ENCODE results near the gene ADRA1B.
A peak's percentile ranks its signal among the peaks of the same experiment; 100 is the strongest.

Gene ADRA1B

GRCh38 chr5:159943326-159943725, 27.0 kb downstream of the ADRA1B start:
- TF ChIP-seq CTCF (IDR thresholded peaks at IDR 0.05; ENCODE audit: low read depth, low read length) = no peak

GRCh38 chr5:159944056-159944600, 27.8 kb downstream of the ADRA1B start:
- no peak overlapping the region for H3K4me3 ChIP-seq (ENCODE audit: low read depth, low read length)
- TF ChIP-seq CTCF (IDR thresholded peaks at IDR 0.05; ENCODE audit: low read depth, low read length) = no peak

More at GRCh38 chr5:159943326-159943725, 27.0 kb downstream of the ADRA1B start:
- H3K4me3 ChIP-seq (ENCODE audit: low read depth, low read length) = no peak overlapping the region

GRCh38 chr5:159945359-159945758, 29.1 kb downstream of the ADRA1B start:
- no peak for TF ChIP-seq CTCF (IDR thresholded peaks at IDR 0.05; ENCODE audit: low read depth, low read length)

GRCh38 chr5:159947708-159948358, 31.6 kb downstream of the ADRA1B start:
- no peak overlapping the region for H3K4me3 ChIP-seq (ENCODE audit: low read depth, low read length)

More at GRCh38 chr5:159945359-159945758, 29.1 kb downstream of the ADRA1B start:
- H3K4me3 ChIP-seq (ENCODE audit: low read depth, low read length) = no peak overlapping the region

GRCh38 chr5:159951387-159951786, 35.1 kb downstream of the ADRA1B start:
- no peak overlapping the region for H3K4me3 ChIP-seq (ENCODE audit: low read depth, low read length)
- peak; percentile 36 for TF ChIP-seq CTCF (IDR thresholded peaks at IDR 0.05; ENCODE audit: low read depth, low read length)

More at GRCh38 chr5:159947708-159948358, 31.6 kb downstream of the ADRA1B start:
- no peak for TF ChIP-seq CTCF (IDR thresholded peaks at IDR 0.05; ENCODE audit: low read depth, low read length)

- no peak for TF ChIP-seq CTCF (IDR thresholded peaks at IDR 0.05; ENCODE audit: low read depth, low read length)
Observed at GRCh38 chr5:159951834-159952233, 35.6 kb downstream of the ADRA1B start.

GRCh38 chr5:159953609-159954008, 37.3 kb downstream of the ADRA1B start:
- no peak overlapping the region for H3K4me3 ChIP-seq (ENCODE audit: low read depth, low read length)
- no peak for TF ChIP-seq CTCF (IDR thresholded peaks at IDR 0.05; ENCODE audit: low read depth, low read length)

More at GRCh38 chr5:159951834-159952233, 35.6 kb downstream of the ADRA1B start:
- H3K4me3 ChIP-seq (ENCODE audit: low read depth, low read length) = no peak overlapping the region

Data from WI38 (cell line).